Stomach smooth muscle (tissue), 2 donors: ENCODE measurements around the gene CHST12.

ENCODE experiments used
- H3K27ac ChIP-seq: one replicate; pipeline ENCODE4 v1.7.0; 2013; ENCODE audit warnings: mild to moderate bottlenecking, low read length, inconsistent platforms
- H3K27me3 ChIP-seq, 2 donors: one replicate each; pipeline ENCODE4 v1.7.0; 2013; ENCODE audit warnings: low read length in 2 of 2; ENCODE audit not compliant: insufficient read depth in 2 of 2, control insufficient read depth in 1 of 2
- H3K36me3 ChIP-seq, 2 donors: one replicate each; pipeline ENCODE4 v1.7.0; 2013; ENCODE audit warnings: low read length in 2 of 2; ENCODE audit not compliant: control insufficient read depth in 2 of 2, insufficient read depth in 2 of 2
- H3K4me1 ChIP-seq: one replicate; pipeline ENCODE4 v1.7.0; 2013; ENCODE audit warnings: low read length; ENCODE audit not compliant: control insufficient read depth, insufficient read depth
- H3K4me3 ChIP-seq, 2 donors: one replicate each; pipeline ENCODE4 v1.7.0; 2013; ENCODE audit warnings: low read length in 2 of 2
- H3K9ac ChIP-seq, 2 donors: one replicate each; pipeline ENCODE4 v1.7.0; 2013; ENCODE audit warnings: low read length in 2 of 2, mild to moderate bottlenecking in 1 of 2
- H3K9me3 ChIP-seq, 2 donors: one replicate each; pipeline ENCODE4 v1.7.0; 2013; ENCODE audit warnings: low read length in 2 of 2; ENCODE audit not compliant: control insufficient read depth in 2 of 2
- donor health status: healthy.
- donor health status: Pancreatic carcinoma.

CHST12 gene

GRCh38 chr7:2437537-2438148 lies 34.2 kb downstream of the CHST12 start:
- no peak overlapping the region for H3K4me3 ChIP-seq
- H3K9me3 ChIP-seq, result no peaks in the 10 kb centered on the region
- peaks cover 2 to 20% of the 10 kb centered on the region in 2 donors for H3K36me3 ChIP-seq
- H3K9ac ChIP-seq, result no peak overlapping the region
- H3K27me3 ChIP-seq, result no peaks in the 10 kb centered on the region
- peaks cover 3% of the 10 kb centered on the region for H3K4me1 ChIP-seq
- no peak overlapping the region for H3K27ac ChIP-seq

GRCh38 chr7:2438186-2438585 lies 34.8 kb downstream of the CHST12 start:
- H3K36me3 ChIP-seq, result peaks cover 2 to 14% of the 10 kb centered on the region in 2 donors
- no peak overlapping the region for H3K27ac ChIP-seq
- H3K4me3 ChIP-seq, result no peak overlapping the region
- H3K4me1 ChIP-seq, result peaks cover 3% of the 10 kb centered on the region
- no peaks in the 10 kb centered on the region for H3K27me3 ChIP-seq
- no peaks in the 10 kb centered on the region for H3K9me3 ChIP-seq
- H3K9ac ChIP-seq, result no peak overlapping the region

GRCh38 chr7:2438775-2439174 lies 35.4 kb downstream of the CHST12 start:
- H3K9ac ChIP-seq, result no peak overlapping the region
- no peak overlapping the region for H3K27ac ChIP-seq
- no peaks in the 10 kb centered on the region for H3K9me3 ChIP-seq
- H3K27me3 ChIP-seq, result no peaks in the 10 kb centered on the region
- H3K4me1 ChIP-seq, result peaks cover 3% of the 10 kb centered on the region
- no peak overlapping the region for H3K4me3 ChIP-seq
- peaks cover 2 to 12% of the 10 kb centered on the region in 2 donors for H3K36me3 ChIP-seq

DNA sequence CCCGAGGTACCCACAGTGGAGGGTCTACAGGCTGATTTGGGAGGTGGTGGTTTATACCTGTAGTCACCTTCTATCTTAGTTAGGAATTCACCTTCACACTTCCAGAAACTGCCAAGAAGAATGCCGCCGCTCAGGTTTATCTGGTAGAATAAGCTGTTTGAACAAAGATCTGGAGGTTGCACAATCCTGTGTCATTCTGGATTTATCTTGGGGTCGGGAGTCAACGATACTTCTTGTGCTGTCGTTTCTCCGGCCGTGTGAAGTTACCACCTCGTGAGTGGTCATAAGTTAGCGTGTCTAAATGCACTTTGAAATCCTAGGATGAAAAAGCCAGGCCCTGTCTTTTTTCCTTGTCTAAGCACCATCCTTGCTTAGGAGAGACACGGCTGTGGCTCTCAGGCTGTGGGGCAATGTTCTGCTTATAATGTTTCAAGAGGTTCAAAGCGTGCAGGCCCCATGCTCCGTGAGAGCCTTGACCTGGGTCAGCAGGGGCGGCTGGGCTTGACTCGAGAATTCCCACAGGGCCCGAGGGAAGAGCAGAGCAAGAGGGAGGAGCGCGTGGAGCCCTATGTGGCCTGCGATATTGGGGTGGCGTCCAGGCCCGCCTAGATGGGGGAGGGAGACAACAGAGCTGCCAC lies 37.3 kb downstream of the CHST12 start:
- Histone ChIP-seq H3K9me3 (no peaks in the 10 kb centered on the region), H3K27me3 (no peaks in the 10 kb centered on the region), H3K9ac (no peak overlapping the region), H3K27ac (no peak overlapping the region), H3K4me3 (no peak overlapping the region), H3K4me1 (peaks cover 3% of the 10 kb centered on the region), H3K36me3 (peaks cover 0 to 5% of the 10 kb centered on the region in 2 donors)

DNA sequence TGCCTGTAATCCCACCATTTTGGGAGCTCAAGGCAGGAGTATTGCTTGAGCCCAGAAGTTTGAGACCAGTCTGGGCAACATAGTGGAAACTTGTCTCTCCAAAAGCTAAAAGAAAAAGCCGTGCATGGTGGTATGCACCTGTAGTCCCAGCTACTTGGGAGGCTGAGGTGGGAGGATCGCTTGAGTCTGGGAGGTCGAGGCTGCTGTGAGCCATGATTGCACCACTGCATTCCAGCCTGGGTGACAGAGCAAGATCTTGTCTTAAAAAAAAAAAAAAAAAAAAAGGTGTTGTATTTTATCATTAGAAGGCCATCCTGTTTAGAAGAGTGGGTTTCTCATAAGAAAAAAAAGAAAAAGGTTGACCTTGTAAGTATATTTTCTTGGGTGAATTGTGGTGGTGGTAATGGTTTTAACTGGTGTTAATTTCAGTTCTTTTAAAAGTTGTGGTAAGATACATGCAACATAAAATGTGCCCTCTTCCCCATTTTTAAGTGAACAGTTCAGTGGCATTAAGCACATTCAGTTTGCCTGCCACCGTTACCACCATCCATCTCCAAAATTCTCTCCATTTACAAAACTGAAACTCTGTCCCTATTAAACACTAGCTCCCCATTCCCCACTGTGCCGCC lies 38.1 kb downstream of the CHST12 start:
- H3K9ac ChIP-seq, result no peak overlapping the region
- peaks cover 3% of the 10 kb centered on the region for H3K4me1 ChIP-seq
- no peak overlapping the region for H3K27ac ChIP-seq
- no peaks in the 10 kb centered on the region for H3K27me3 ChIP-seq
- no peak overlapping the region for H3K4me3 ChIP-seq
- no peaks in the 10 kb centered on the region for H3K9me3 ChIP-seq
- peaks cover 0 to 5% of the 10 kb centered on the region in 2 donors for H3K36me3 ChIP-seq

GRCh38 chr7:2443491-2443890 lies 40.1 kb downstream of the CHST12 start:
- H3K4me1 ChIP-seq, result no peaks in the 10 kb centered on the region
- H3K4me3 ChIP-seq, result no peak overlapping the region
- H3K27me3 ChIP-seq, result no peaks in the 10 kb centered on the region
- no peak overlapping the region for H3K27ac ChIP-seq
- H3K36me3 ChIP-seq, result peaks cover 0 to 3% of the 10 kb centered on the region in 2 donors
- no peak overlapping the region for H3K9ac ChIP-seq
- no peaks in the 10 kb centered on the region for H3K9me3 ChIP-seq

- no peak overlapping the region for H3K9ac ChIP-seq
- H3K36me3 ChIP-seq, result peaks cover 0 to 3% of the 10 kb centered on the region in 2 donors
- no peaks in the 10 kb centered on the region for H3K4me1 ChIP-seq
- no peaks in the 10 kb centered on the region for H3K27me3 ChIP-seq
- no peaks in the 10 kb centered on the region for H3K9me3 ChIP-seq
- no peak overlapping the region for H3K4me3 ChIP-seq
- H3K27ac ChIP-seq, result no peak overlapping the region
Measured at GRCh38 chr7:2444476-2444875, 41.1 kb downstream of the CHST12 start.

- H3K27ac ChIP-seq, result no peak overlapping the region
- no peak overlapping the region for H3K9ac ChIP-seq
- peaks cover 0 to 3% of the 10 kb centered on the region in 2 donors for H3K36me3 ChIP-seq
- no peaks in the 10 kb centered on the region for H3K4me1 ChIP-seq
- H3K27me3 ChIP-seq, result no peaks in the 10 kb centered on the region
- H3K9me3 ChIP-seq, result no peaks in the 10 kb centered on the region
- no peak overlapping the region for H3K4me3 ChIP-seq
Measured at GRCh38 chr7:2445047-2445446, 41.6 kb downstream of the CHST12 start.

DNA sequence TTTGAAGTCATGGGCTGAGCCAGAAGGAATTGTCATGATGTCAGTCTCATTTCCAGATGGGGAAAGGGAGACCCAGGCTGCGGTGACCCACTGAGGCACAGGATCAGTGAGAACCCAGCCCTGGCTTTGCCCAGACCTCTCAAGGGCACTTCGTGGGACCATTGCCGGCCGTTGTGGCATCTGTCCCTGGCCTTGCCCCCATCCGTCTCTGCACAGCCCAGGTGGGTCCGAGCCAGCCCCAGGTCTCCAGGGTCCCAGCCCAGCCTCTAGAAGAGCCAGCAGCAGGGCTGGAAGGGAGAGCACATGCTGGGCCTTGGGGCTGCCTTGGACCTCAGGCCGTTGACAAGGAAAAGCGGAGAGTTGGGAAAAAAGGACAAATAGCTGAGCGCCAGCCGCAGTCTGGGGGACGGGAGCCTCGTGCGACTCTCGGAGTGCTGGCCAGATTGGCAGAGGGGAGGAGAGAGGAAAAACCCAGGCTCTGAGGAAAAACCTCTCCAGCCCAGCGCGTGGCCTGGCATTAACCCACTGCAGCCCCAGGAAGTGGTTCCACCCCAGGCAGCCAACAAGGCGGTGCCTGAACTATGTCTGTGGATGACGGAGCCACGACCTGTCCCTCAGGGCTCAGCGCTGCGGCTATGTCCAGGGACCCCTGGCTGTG lies 42.6 kb downstream of the CHST12 start:
- H3K27ac ChIP-seq, result no peak overlapping the region

DNA sequence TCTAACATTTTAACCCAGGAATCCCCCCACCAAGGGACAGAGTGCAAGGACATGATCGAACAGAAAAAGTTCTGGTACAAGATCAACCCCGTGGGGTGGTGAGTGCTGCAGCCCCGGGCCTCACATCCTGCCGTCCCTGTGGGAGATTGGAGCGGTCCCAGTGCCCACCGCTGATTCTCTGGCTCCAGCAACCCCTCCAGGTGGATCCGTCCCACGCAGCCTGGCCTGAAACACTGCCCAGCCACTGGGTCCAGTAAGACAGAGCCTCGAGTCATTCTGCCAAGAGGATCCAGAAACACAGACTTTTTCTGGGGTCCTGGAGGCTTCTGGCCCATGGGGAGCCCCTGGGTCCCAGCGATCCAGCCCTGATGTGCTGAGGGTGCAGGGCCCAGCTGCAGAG lies 43.3 kb downstream of the CHST12 start:
- no peak overlapping the region for H3K27ac ChIP-seq
- no peak overlapping the region for H3K4me3 ChIP-seq
- peaks cover 6% of the 10 kb centered on the region for H3K4me1 ChIP-seq
- no peak overlapping the region for H3K9ac ChIP-seq
- H3K27me3 ChIP-seq, result no peaks in the 10 kb centered on the region
- H3K9me3 ChIP-seq, result no peaks in the 10 kb centered on the region
- H3K36me3 ChIP-seq, result peaks cover 0 to 3% of the 10 kb centered on the region in 2 donors

More for the DNA sequence above, 42.6 kb downstream of the CHST12 start:
- Histone ChIP-seq H3K36me3 (peaks cover 0 to 3% of the 10 kb centered on the region in 2 donors), H3K4me3 (no peak overlapping the region), H3K9ac (no peak overlapping the region), H3K27me3 (no peaks in the 10 kb centered on the region), H3K4me1 (no peaks in the 10 kb centered on the region), H3K9me3 (no peaks in the 10 kb centered on the region)
